ENCODE measurements around the gene GLYATL1.

The GLYATL1 gene

GRCh38 chr11:58905721-58906547 is 33.4 kb upstream of the GLYATL1 start:
- TF ChIP-seq, protein P1, sequence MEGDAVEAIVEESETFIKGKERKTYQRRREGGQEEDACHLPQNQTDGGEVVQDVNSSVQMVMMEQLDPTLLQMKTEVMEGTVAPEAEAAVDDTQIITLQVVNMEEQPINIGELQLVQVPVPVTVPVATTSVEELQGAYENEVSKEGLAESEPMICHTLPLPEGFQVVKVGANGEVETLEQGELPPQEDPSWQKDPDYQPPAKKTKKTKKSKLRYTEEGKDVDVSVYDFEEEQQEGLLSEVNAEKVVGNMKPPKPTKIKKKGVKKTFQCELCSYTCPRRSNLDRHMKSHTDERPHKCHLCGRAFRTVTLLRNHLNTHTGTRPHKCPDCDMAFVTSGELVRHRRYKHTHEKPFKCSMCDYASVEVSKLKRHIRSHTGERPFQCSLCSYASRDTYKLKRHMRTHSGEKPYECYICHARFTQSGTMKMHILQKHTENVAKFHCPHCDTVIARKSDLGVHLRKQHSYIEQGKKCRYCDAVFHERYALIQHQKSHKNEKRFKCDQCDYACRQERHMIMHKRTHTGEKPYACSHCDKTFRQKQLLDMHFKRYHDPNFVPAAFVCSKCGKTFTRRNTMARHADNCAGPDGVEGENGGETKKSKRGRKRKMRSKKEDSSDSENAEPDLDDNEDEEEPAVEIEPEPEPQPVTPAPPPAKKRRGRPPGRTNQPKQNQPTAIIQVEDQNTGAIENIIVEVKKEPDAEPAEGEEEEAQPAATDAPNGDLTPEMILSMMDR (IDR thresholded peaks at IDR 0.05; ENCODE audit: low read depth, low read length), result peak; percentile 60

DNA sequence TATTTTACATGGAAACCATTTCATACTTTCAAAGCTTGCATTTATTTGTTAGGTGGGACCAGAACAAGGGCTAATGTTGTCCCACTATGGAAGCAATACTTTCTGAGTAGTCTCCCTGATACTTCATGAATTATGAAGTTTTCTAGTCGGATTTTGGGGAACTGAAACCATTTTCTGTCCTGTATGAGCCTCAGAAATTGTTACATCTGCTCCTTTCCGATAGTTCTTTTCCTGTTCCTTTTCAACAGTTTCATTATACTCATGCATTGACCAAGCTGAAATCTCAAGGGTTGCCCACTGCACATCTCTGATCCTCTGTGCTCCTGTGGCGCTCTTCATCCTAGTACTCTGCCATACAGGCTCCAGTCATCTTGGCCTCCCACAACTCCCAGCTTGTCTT is 31.5 kb upstream of the GLYATL1 start:
- TF ChIP-seq, protein P1 (IDR thresholded peaks at IDR 0.05; ENCODE audit: low read depth, low read length), result no peak

More at GRCh38 chr11:58905721-58906547, 33.4 kb upstream of the GLYATL1 start:
- peak; percentile 71 for DNase-seq (ENCODE audit: extremely low read depth, low read depth)

GRCh38 chr11:58912124-58912523 is 27.2 kb upstream of the GLYATL1 start:
- TF ChIP-seq, protein P1 (IDR thresholded peaks at IDR 0.05; ENCODE audit: low read depth, low read length), result no peak
- DNase-seq (ENCODE audit: extremely low read depth, low read depth), result no peak

More for the DNA sequence above, 31.5 kb upstream of the GLYATL1 start:
- DNase-seq (ENCODE audit: extremely low read depth, low read depth), result no peak

- TF ChIP-seq, protein P1 (IDR thresholded peaks at IDR 0.05; ENCODE audit: low read depth, low read length), result no peak
- no peak for DNase-seq (ENCODE audit: extremely low read depth, low read depth)
Observed at GRCh38 chr11:58913685-58914084, 25.6 kb upstream of the GLYATL1 start.

GRCh38 chr11:58914821-58915543 is 24.3 kb upstream of the GLYATL1 start:
- DNase-seq (ENCODE audit: extremely low read depth, low read depth), result no peak
- TF ChIP-seq, protein P1 (IDR thresholded peaks at IDR 0.05; ENCODE audit: low read depth, low read length), result no peak

- TF ChIP-seq, protein P1 (IDR thresholded peaks at IDR 0.05; ENCODE audit: low read depth, low read length), result no peak
- DNase-seq (ENCODE audit: extremely low read depth, low read depth), result no peak
Observed at GRCh38 chr11:58916637-58917036, 22.7 kb upstream of the GLYATL1 start.

Data from AG09319 (cell line).